Cardiac ventricle fibroblast (primary cell): ENCODE measurements around the gene OPN1MW. TPM values are rescaled to one million over a fixed set of nuclear protein-coding genes. Genes with fewer than 3 reads are reported as not detected.

Experiments used
- total RNA-seq: library from RNA; depleted of rRNA; stranded (reverse); fragments of >200 nt; gene quantifications from 2 replicates; pipeline ENCODE4 v1.2.3, GENCODE V29; 2015

Gene OPN1MW
- not detected in 2 replicates for total RNA-seq

GRCh38 chrX:154182296-154182695, at the start of gene OPN1MW:
Gene OPN1MW (plus strand): TSS chrX:154182596. CDS start chrX:154182678, 82 bp downstream.

GRCh38 chrX:154144010-154144409, 38.4 kb upstream of the OPN1MW start, which contains the start of gene OPN1LW:
Gene OPN1LW (plus strand): TSS chrX:154144243. CDS start chrX:154144284, 41 bp downstream.

GRCh38 chrX:154219456-154219855, 37.1 kb downstream of the OPN1MW start, which contains the start of gene OPN1MW2:
Gene OPN1MW2 (plus strand): TSS chrX:154219756. CDS start chrX:154219816, 60 bp downstream.

Other genes starting within 250 kb of the OPN1MW start
- 46.2 and 49.9 TPM in 2 replicates for gene NAA10, start 247.6 kb upstream of the OPN1MW start, total RNA-seq
- 1.1 and 1.2 TPM in 2 replicates for gene RENBP, start 238.0 kb upstream of the OPN1MW start, total RNA-seq
- 34.6 and 36.1 TPM in 2 replicates for gene HCFC1, start 210.8 kb upstream of the OPN1MW start, total RNA-seq
- gene TMEM187, start 209.8 kb upstream of the OPN1MW start, total RNA-seq, result 11.1 and 12.6 TPM in 2 replicates
- 48.9 and 56.3 TPM in 2 replicates for gene IRAK1, start 162.7 kb upstream of the OPN1MW start, total RNA-seq
- gene MECP2, start 84.9 kb upstream of the OPN1MW start, total RNA-seq, result 31.1 and 33.2 TPM in 2 replicates
- not detected in 2 replicates for gene OPN1LW, start 38.4 kb upstream of the OPN1MW start, total RNA-seq
- not detected in 2 replicates for gene OPN1MW2, start 37.2 kb downstream of the OPN1MW start, total RNA-seq
- gene OPN1MW3, start 75.0 kb downstream of the OPN1MW start, total RNA-seq, result not detected in 2 replicates
- not detected in 2 replicates for gene TEX28, start 112.5 kb downstream of the OPN1MW start, total RNA-seq
- not detected in 2 replicates for gene TKTL1, start 113.2 kb downstream of the OPN1MW start, total RNA-seq
- gene FLNA, start 192.0 kb downstream of the OPN1MW start, total RNA-seq, result 881 and 1,006 TPM in 2 replicates
- gene EMD, start 196.7 kb downstream of the OPN1MW start, total RNA-seq, result 34.4 and 50.2 TPM in 2 replicates
- 7,807 and 8,845 TPM in 2 replicates for gene RPL10, start 215.8 kb downstream of the OPN1MW start, total RNA-seq
- 26.5 and 27.6 TPM in 2 replicates for gene DNASE1L1, start 226.7 kb downstream of the OPN1MW start, total RNA-seq
- gene TAFAZZIN, start 228.9 kb downstream of the OPN1MW start, total RNA-seq, result 12.3 and 16.3 TPM in 2 replicates
- 45.9 and 54.3 TPM in 2 replicates for gene ATP6AP1, start 246.1 kb downstream of the OPN1MW start, total RNA-seq